Esophagus muscularis mucosa (tissue), 4 donors: ENCODE measurements around the gene TMEM95. TPM values are rescaled to one million over a fixed set of nuclear protein-coding genes. Genes with fewer than 3 reads are reported as not detected.

Source experiments
- DNase-seq: peaks from one replicate; pipeline ENCODE4 v3.0.0-alpha.2; 2017; ENCODE audit errors: extremely low spot score
- H3K27ac ChIP-seq, 4 donors: fragments of 200-600 bp; sonication (generic); replicated peaks in 1 of 4; 1 replicate in 3 of 4; 2 replicates in 1 of 4; pipeline ENCODE4 v1.5.1; 2016 to 2019; ENCODE audit warnings: mild to moderate bottlenecking in 1 of 4
- H3K27me3 ChIP-seq, 4 donors: fragments of 200-600 bp; sonication (generic); one replicate each; pipeline versions ENCODE4 v1.5.1 to v1.6.0; 2016 to 2019
- H3K36me3 ChIP-seq, 4 donors: fragments of 200-600 bp; sonication (generic); one replicate each; pipeline ENCODE4 v1.5.1; 2016 to 2019
- H3K4me1 ChIP-seq, 4 donors: fragments of 200-600 bp; sonication (generic); one replicate each; pipeline ENCODE4 v1.5.1; 2016 to 2019
- H3K4me3 ChIP-seq, 4 donors: fragments of 200-600 bp; sonication (generic); 1 replicate in 2 of 4; 2 replicates in 2 of 4; pipeline ENCODE4 v1.5.1; 2016 to 2019; ENCODE audit warnings: mild to moderate bottlenecking in 4 of 4, moderate library complexity in 1 of 4
- H3K9me3 ChIP-seq, 4 donors: fragments of 200-600 bp; sonication (generic); 1 replicate in 3 of 4; 2 replicates in 1 of 4; pipeline ENCODE4 v1.5.1; 2016 to 2019
- CTCF ChIP-seq, 3 experiments: fragments of 200-600 bp in 2 of 3; fragments of 450-650 bp in 1 of 3; sonication (generic) in 2 of 3; IDR thresholded peaks; one replicate each; pipeline ENCODE4 v1.5.1; 2017 to 2019; ENCODE audit warnings: antibody characterized with exemption in 3 of 3, mild to moderate bottlenecking in 2 of 3, moderate library complexity in 1 of 3
- EP300 ChIP-seq: sonication (generic); formaldehyde crosslinking; IDR thresholded peaks from one replicate; pipeline ENCODE4 v1.6.1; 2017; ENCODE audit warnings: antibody characterized with exemption
- POLR2A ChIP-seq: fragments of 450-650 bp; IDR thresholded peaks from one replicate; pipeline ENCODE4 v1.6.1; 2017; ENCODE audit warnings: antibody characterized with exemption, moderate library complexity, mild to moderate bottlenecking, low read depth
- POLR2AphosphoS5 ChIP-seq, 2 donors: sonication (generic); formaldehyde crosslinking; IDR thresholded peaks; one replicate each; pipeline ENCODE4 v1.6.1; 2017; ENCODE audit warnings: antibody characterized with exemption in 2 of 2
- WGBS: methylation state at CpG from one replicate; pipeline ENCODE4 v1.1.5; 2018; 5-methylcytosine and 5-hydroxymethylcytosine counted together
- intact Hi-C: fragments of 100-400 bp; cut with DNase I; formaldehyde crosslinking; loops from one replicate; pipeline ENCODE4 v1.15.1; 2023
- total RNA-seq, 4 donors: library from RNA; depleted of rRNA; stranded (reverse); fragments of >200 nt; gene quantifications; one replicate each; pipeline versions ENCODE4 v1.1.0 to v1.2.1, GENCODE V29; 2016

TMEM95 gene
- total RNA-seq, 4 donors from 2014 or later = 0.42 TPM; not detected in 3

GRCh38 chr17:7340179-7340578 lies 14.8 kb upstream of the TMEM95 start:
- no peaks in the 10 kb centered on the region for H3K9me3 ChIP-seq
- DNase-seq = no peak
- no peak overlapping the region for H3K4me3 ChIP-seq
- no peaks in the 10 kb centered on the region for H3K4me1 ChIP-seq
- H3K36me3 ChIP-seq = no peaks in the 10 kb centered on the region
- peaks cover 0 to 78% (median 11%) of the 10 kb centered on the region in 4 donors for H3K27me3 ChIP-seq
- intact Hi-C loops = no loop called here
- TF ChIP-seq CTCF (IDR thresholded peaks at IDR 0.05) = no peak
- TF ChIP-seq POLR2A = no peak
- TF ChIP-seq EP300 = no peak
- TF ChIP-seq POLR2AphosphoS5 (IDR thresholded peaks at IDR 0.05) = no peak
- no peak overlapping the region for H3K27ac ChIP-seq
- 95% methylated on average over 2 of the region's 2 CpGs for WGBS

DNA sequence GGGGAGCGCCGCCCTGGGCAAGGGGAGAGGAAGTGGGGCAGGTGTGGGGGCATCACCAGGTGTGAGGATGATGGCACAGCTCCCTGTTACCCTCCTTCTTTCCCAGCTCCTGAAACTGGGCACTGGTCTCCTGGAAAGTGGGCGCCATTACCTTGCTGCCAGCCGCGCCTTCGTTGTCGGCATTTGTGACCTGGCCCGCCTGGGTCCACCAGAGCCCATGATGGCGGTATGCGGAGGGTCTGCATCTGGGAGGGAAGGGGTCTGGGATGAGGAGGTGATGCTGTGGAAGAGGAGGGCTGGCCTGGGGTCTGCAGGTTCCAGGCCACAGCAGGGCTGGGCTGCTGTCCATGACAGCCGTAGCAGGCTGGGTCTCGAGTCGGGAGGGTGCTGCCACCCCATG lies 13.1 kb upstream of the TMEM95 start:
- intact Hi-C loops = no loop called here

GRCh38 chr17:7343250-7343649 lies 11.7 kb upstream of the TMEM95 start:
- H3K4me1 ChIP-seq = peaks cover 0 to 6% (median 1%) of the 10 kb centered on the region in 4 donors
- intact Hi-C loops = no loop called here
- WGBS = 79% methylated on average over 6 of the region's 15 CpGs
- no peak overlapping the region for H3K4me3 ChIP-seq
- H3K27ac ChIP-seq = no peak overlapping the region
- DNase-seq = no peak
- H3K36me3 ChIP-seq = no peaks in the 10 kb centered on the region
- H3K27me3 ChIP-seq = peaks cover 0 to 48% (median 4%) of the 10 kb centered on the region in 4 donors
- no peak for TF ChIP-seq POLR2A
- TF ChIP-seq EP300 = no peak
- TF ChIP-seq CTCF (IDR thresholded peaks at IDR 0.05) = no peak
- TF ChIP-seq POLR2AphosphoS5 (IDR thresholded peaks at IDR 0.05) = no peak
- no peaks in the 10 kb centered on the region for H3K9me3 ChIP-seq

More for the DNA sequence above, 13.1 kb upstream of the TMEM95 start:
- H3K4me3 ChIP-seq = no peak overlapping the region
- no peak for TF ChIP-seq POLR2AphosphoS5 (IDR thresholded peaks at IDR 0.05)
- no peak for TF ChIP-seq CTCF (IDR thresholded peaks at IDR 0.05)
- no peak for TF ChIP-seq POLR2A
- TF ChIP-seq EP300 = no peak
- no peaks in the 10 kb centered on the region for H3K9me3 ChIP-seq
- WGBS = 91% methylated on average over 13 of the region's 13 CpGs
- no peak for DNase-seq
- no peak overlapping the region for H3K27ac ChIP-seq
- peaks cover 0 to 62% (median 4%) of the 10 kb centered on the region in 4 donors for H3K27me3 ChIP-seq
- H3K36me3 ChIP-seq = no peaks in the 10 kb centered on the region
- H3K4me1 ChIP-seq = peaks cover 0 to 4% (median 0%) of the 10 kb centered on the region in 4 donors

DNA sequence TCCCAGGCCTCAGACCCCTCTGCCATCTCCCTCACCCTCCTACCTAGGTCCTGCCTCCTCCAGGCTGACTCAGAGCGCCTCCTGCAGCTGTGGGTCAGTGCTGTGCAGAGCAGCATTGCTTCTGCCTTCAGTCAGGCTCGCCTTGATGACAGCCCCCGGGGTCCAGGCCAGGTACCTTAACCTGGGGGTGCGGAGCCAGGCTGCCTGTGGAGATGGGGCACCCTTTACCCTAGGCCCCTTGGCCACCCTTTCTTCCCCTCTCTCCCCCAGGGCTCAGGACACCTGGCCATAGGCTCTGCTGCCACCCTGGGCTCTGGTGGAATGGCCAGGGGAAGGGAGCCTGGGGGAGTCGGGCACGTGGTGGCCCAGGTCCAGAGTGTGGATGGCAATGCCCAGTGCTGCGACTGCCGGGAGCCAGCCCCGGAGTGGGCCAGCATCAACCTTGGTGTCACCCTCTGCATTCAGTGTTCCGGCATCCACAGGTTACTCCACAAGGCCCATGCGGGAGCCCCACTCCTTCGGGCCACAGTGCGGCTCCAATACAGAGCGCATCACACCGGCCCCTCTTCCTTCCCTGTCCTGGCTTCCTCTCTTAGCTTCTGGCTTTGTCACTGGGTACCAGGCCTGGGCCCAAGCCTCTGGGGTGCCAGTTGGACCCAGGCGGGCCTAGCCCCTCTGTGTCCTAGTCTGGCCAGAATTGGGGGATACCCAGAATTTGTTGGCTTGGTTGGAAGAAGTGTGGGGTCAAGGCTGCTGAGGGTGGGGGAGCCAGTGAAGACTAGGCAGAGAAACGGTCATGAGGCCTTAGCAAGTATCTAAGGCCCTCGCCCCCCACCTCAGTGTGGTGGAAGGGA lies 8.0 kb upstream of the TMEM95 start:
- WGBS = 80% methylated on average over 13 of the region's 18 CpGs
- intact Hi-C loops = no loop called here

More for the DNA sequence above, 8.0 kb upstream of the TMEM95 start:
- Histone ChIP-seq H3K36me3 (no peaks in the 10 kb centered on the region), H3K4me3 (no peak overlapping the region), H3K4me1 (peaks cover 9 to 36% (median 28%) of the 10 kb centered on the region in 4 donors), H3K9me3 (no peaks in the 10 kb centered on the region), H3K27me3 (peaks cover 0 to 15% (median 0%) of the 10 kb centered on the region in 4 donors), H3K27ac (no peak overlapping the region)
- no peak for TF ChIP-seq POLR2A
- TF ChIP-seq EP300 = no peak
- TF ChIP-seq POLR2AphosphoS5 (IDR thresholded peaks at IDR 0.05) = no peak
- no peak for TF ChIP-seq CTCF (IDR thresholded peaks at IDR 0.05)
- DNase-seq = no peak
